OCI-LY1 (cell line): ENCODE results near the gene PRPF31.

ENCODE experiments used
- H2AFZ ChIP-seq: fragments of 200-600 bp; sonication (generic), shearing (Covaris generic); 2 replicates; pipeline ENCODE4 v1.6.0; 2014; ENCODE audit warnings: antibody characterized with exemption, mild to moderate bottlenecking, low read length
- H3F3A ChIP-seq: fragments of 200-600 bp; sonication (generic), shearing (Covaris generic); 2 replicates; pipeline ENCODE4 v1.6.0; 2014; ENCODE audit warnings: mild to moderate bottlenecking, antibody characterized with exemption, low read length, moderate library complexity; ENCODE audit not compliant: insufficient read depth
- H3K27ac ChIP-seq: fragments of 200-600 bp; sonication (generic); 2 replicates; pipeline ENCODE4 v1.5.1; 2014; ENCODE audit warnings: low read length, mixed run types, mild to moderate bottlenecking, low read depth; ENCODE audit not compliant: poor library complexity, severe bottlenecking
- H3K27me3 ChIP-seq: fragments of 200-600 bp; sonication (generic); 2 replicates; pipeline ENCODE4 v1.6.0; 2014; ENCODE audit warnings: antibody characterized with exemption, mild to moderate bottlenecking, low read length, moderate library complexity; ENCODE audit not compliant: insufficient read depth
- H3K36me3 ChIP-seq: fragments of 200-600 bp; sonication (generic); 2 replicates; pipeline ENCODE4 v1.6.1; 2014; ENCODE audit warnings: mild to moderate bottlenecking, antibody characterized with exemption, low read length, moderate library complexity, mixed read lengths; ENCODE audit not compliant: insufficient read depth
- H3K4me1 ChIP-seq: fragments of 200-600 bp; sonication (generic); 2 replicates; pipeline ENCODE4 v1.5.1; 2014; ENCODE audit warnings: mild to moderate bottlenecking, low read length, moderate library complexity; ENCODE audit not compliant: insufficient read depth, severe bottlenecking
- H3K4me2 ChIP-seq: fragments of 200-600 bp; sonication (generic), shearing (Covaris generic); 2 replicates; pipeline ENCODE4 v1.6.1; 2014; ENCODE audit warnings: low read length
- H3K4me3 ChIP-seq: fragments of 200-600 bp; sonication (generic); 2 replicates; pipeline ENCODE4 v1.5.1; 2014; ENCODE audit warnings: low read length, low read depth, mild to moderate bottlenecking, mixed read lengths; ENCODE audit not compliant: poor library complexity, severe bottlenecking
- H3K79me2 ChIP-seq: fragments of 200-600 bp; shearing (Covaris generic); 2 replicates; pipeline ENCODE4 v1.6.1; 2016; ENCODE audit warnings: mixed run types, low read length, mixed read lengths; ENCODE audit not compliant: insufficient read depth
- H3K9ac ChIP-seq: fragments of 200-600 bp; sonication (generic), shearing (Covaris generic); 2 replicates; pipeline ENCODE4 v1.6.1; 2014; ENCODE audit warnings: mild to moderate bottlenecking, low read length, mixed read lengths
- H3K9me2 ChIP-seq: fragments of 200-600 bp; sonication (generic), shearing (Covaris generic); 2 replicates; pipeline ENCODE4 v1.6.1; 2014; ENCODE audit warnings: low read depth, mild to moderate bottlenecking, low read length, mixed read lengths
- H3K9me3 ChIP-seq: fragments of 200-600 bp; shearing (Covaris generic); 2 replicates; pipeline ENCODE4 v1.6.1; 2014; ENCODE audit warnings: low read length, mixed read lengths
- H4K20me1 ChIP-seq: fragments of 200-600 bp; sonication (generic), shearing (Covaris generic); 2 replicates; pipeline ENCODE4 v1.6.0; 2016; ENCODE audit warnings: mild to moderate bottlenecking, low read length; ENCODE audit not compliant: insufficient read depth
- CTCF ChIP-seq: fragments of 200-600 bp; sonication (generic), shearing (Covaris generic); IDR thresholded peaks from 2 replicates; pipeline ENCODE4 v1.5.1; 2017; ENCODE audit warnings: mild to moderate bottlenecking, antibody characterized with exemption, low read length, moderate library complexity, mixed read lengths
- EZH2 ChIP-seq: fragments of 200-600 bp; sonication (generic), shearing (Covaris generic); IDR thresholded peaks from 2 replicates; pipeline ENCODE4 v1.8.0; 2017; ENCODE audit warnings: borderline replicate concordance, mixed run types, mild to moderate bottlenecking, antibody characterized with exemption, low read length, moderate library complexity, mixed read lengths

Gene PRPF31

GRCh38 chr19:54129617-54129996 is 14.1 kb downstream of the PRPF31 start:
- Histone ChIP-seq H4K20me1 (no peaks in the 10 kb centered on the region), H3K27ac (no peak overlapping the region), H3K4me1 (no peaks in the 10 kb centered on the region), H3K79me2 (no peaks in the 10 kb centered on the region), H3K4me3 (no peak overlapping the region), H3K9ac (no peak overlapping the region), H3K9me3 (no peaks in the 10 kb centered on the region), H3K9me2 (no peaks in the 10 kb centered on the region), H3K4me2 (no peak overlapping the region), H3F3A (no peaks in the 10 kb centered on the region), H3K27me3 (no peaks in the 10 kb centered on the region), H3K36me3 (peaks cover 64% of the 10 kb centered on the region), H2AFZ (no peak overlapping the region)
- TF ChIP-seq CTCF (no peak), EZH2 (no peak)

- Histone ChIP-seq H3K27me3 (no peaks in the 10 kb centered on the region), H3K27ac (no peak overlapping the region), H3K9me2 (no peaks in the 10 kb centered on the region), H3F3A (no peaks in the 10 kb centered on the region), H3K4me3 (no peak overlapping the region), H3K4me2 (no peak overlapping the region), H3K79me2 (peaks cover 2% of the 10 kb centered on the region; the same call in 1 of the 2 replicates), H3K9ac (no peak overlapping the region), H3K4me1 (peaks cover 12% of the 10 kb centered on the region), H3K9me3 (no peaks in the 10 kb centered on the region), H3K36me3 (peaks cover 33% of the 10 kb centered on the region), H4K20me1 (no peaks in the 10 kb centered on the region), H2AFZ (no peak overlapping the region)
- no peak for TF ChIP-seq CTCF
- no peak for TF ChIP-seq EZH2
Observed at GRCh38 chr19:54133312-54133956, 17.9 kb downstream of the PRPF31 start.

- no peak for TF ChIP-seq EZH2
- no peak for TF ChIP-seq CTCF
- Histone ChIP-seq H3K79me2 (peaks cover 8% of the 10 kb centered on the region), H3K4me2 (no peak overlapping the region), H3K36me3 (peaks cover 27% of the 10 kb centered on the region), H3K27me3 (no peaks in the 10 kb centered on the region), H2AFZ (no peak overlapping the region), H3K27ac (no peak overlapping the region), H3K4me1 (peaks cover 18% of the 10 kb centered on the region), H3K4me3 (no peak overlapping the region), H3F3A (no peaks in the 10 kb centered on the region), H4K20me1 (no peaks in the 10 kb centered on the region), H3K9me2 (no peaks in the 10 kb centered on the region), H3K9me3 (no peaks in the 10 kb centered on the region), H3K9ac (no peak overlapping the region)
Observed at GRCh38 chr19:54133957-54134590, 18.5 kb downstream of the PRPF31 start.
